Ascending aorta (tissue), 2 donors: ENCODE data around the gene OPRL1. TPM values are rescaled to one million over a fixed set of nuclear protein-coding genes. Genes with fewer than 3 reads are reported as not detected.
"Not testable (repeated sequence)": the region's sequence is repeated elsewhere in the genome, so short reads cannot be mapped to it uniquely, and the experiment has no call there.

ENCODE experiments used
- DNase-seq, 2 donors: peaks; one replicate each; pipeline ENCODE4 v3.0.0-alpha.2; 2019; ENCODE audit warnings: low spot score in 2 of 2
- H3K27ac ChIP-seq, 2 donors: fragments of 200-600 bp; sonication (generic); one replicate each; pipeline ENCODE4 v1.5.1; 2016 to 2017; ENCODE audit warnings: mild to moderate bottlenecking in 1 of 2
- H3K27me3 ChIP-seq: fragments of 200-600 bp; sonication (generic); one replicate; pipeline ENCODE4 v1.5.1; 2017
- H3K36me3 ChIP-seq, 2 donors: fragments of 200-600 bp; sonication (generic); one replicate each; pipeline ENCODE4 v1.5.1; 2016
- H3K4me1 ChIP-seq, 2 donors: fragments of 200-600 bp; sonication (generic); one replicate each; pipeline ENCODE4 v1.5.1; 2016 to 2017; ENCODE audit warnings: mild to moderate bottlenecking in 1 of 2
- H3K4me3 ChIP-seq, 2 donors: fragments of 200-600 bp; sonication (generic); one replicate each; pipeline ENCODE4 v1.5.1; 2016 to 2017; ENCODE audit warnings: mild to moderate bottlenecking in 1 of 2
- H3K9me3 ChIP-seq, 2 donors: fragments of 200-600 bp; sonication (generic); one replicate each; pipeline ENCODE4 v1.5.1; 2016
- intact Hi-C: fragments of 100-400 bp; cut with DNase I; formaldehyde crosslinking; loops from one replicate; pipeline ENCODE4 v1.15.1; 2023
- total RNA-seq: library from RNA; depleted of rRNA; stranded (reverse); fragments of >200 nt; gene quantifications from one replicate; pipeline ENCODE4 v1.1.0, GENCODE V29; 2016
- TF ChIP-seq, protein P1 (sequence below), 3 experiments: fragments of 200-600 bp in 2 of 3; fragments of 450-650 bp in 1 of 3; sonication (generic) in 2 of 3; IDR thresholded peaks; one replicate each; pipeline ENCODE4 v1.5.1; 2016 to 2019; ENCODE audit warnings: antibody characterized with exemption in 3 of 3, mild to moderate bottlenecking in 1 of 3, moderate library complexity in 1 of 3

OPRL1 gene
- total RNA-seq, 1 donor from 2014 or later = 0.21 TPM

GRCh38 chr20:64113796-64114355 is 34.0 kb downstream of the OPRL1 start:
- H3K4me1 ChIP-seq = no peaks in the 10 kb centered on the region
- no peak overlapping the region for H3K27ac ChIP-seq
- H3K36me3 ChIP-seq = no peaks in the 10 kb centered on the region
- TF ChIP-seq, protein P1, sequence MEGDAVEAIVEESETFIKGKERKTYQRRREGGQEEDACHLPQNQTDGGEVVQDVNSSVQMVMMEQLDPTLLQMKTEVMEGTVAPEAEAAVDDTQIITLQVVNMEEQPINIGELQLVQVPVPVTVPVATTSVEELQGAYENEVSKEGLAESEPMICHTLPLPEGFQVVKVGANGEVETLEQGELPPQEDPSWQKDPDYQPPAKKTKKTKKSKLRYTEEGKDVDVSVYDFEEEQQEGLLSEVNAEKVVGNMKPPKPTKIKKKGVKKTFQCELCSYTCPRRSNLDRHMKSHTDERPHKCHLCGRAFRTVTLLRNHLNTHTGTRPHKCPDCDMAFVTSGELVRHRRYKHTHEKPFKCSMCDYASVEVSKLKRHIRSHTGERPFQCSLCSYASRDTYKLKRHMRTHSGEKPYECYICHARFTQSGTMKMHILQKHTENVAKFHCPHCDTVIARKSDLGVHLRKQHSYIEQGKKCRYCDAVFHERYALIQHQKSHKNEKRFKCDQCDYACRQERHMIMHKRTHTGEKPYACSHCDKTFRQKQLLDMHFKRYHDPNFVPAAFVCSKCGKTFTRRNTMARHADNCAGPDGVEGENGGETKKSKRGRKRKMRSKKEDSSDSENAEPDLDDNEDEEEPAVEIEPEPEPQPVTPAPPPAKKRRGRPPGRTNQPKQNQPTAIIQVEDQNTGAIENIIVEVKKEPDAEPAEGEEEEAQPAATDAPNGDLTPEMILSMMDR (IDR thresholded peaks at IDR 0.05) = no peak
- H3K9me3 ChIP-seq = no peaks in the 10 kb centered on the region
- no peaks in the 10 kb centered on the region for H3K27me3 ChIP-seq
- intact Hi-C loops = no loop called here
- H3K4me3 ChIP-seq = no peak overlapping the region
- no peak for DNase-seq

GRCh38 chr20:64114356-64114971 is 34.6 kb downstream of the OPRL1 start:
- no peaks in the 10 kb centered on the region for H3K4me1 ChIP-seq
- intact Hi-C loops = no loop called here
- H3K27ac ChIP-seq = no peak overlapping the region
- no peaks in the 10 kb centered on the region for H3K9me3 ChIP-seq
- DNase-seq = no peak
- TF ChIP-seq, protein P1 (IDR thresholded peaks at IDR 0.05) = no peak
- H3K27me3 ChIP-seq = no peaks in the 10 kb centered on the region
- no peak overlapping the region for H3K4me3 ChIP-seq
- no peaks in the 10 kb centered on the region for H3K36me3 ChIP-seq

GRCh38 chr20:64115171-64115911 is 35.5 kb downstream of the OPRL1 start:
- Histone ChIP-seq H3K4me1 (no peaks in the 10 kb centered on the region), H3K27ac (no peak overlapping the region), H3K27me3 (no peaks in the 10 kb centered on the region), H3K4me3 (no peak overlapping the region), H3K9me3 (no peaks in the 10 kb centered on the region), H3K36me3 (no peaks in the 10 kb centered on the region)
- no peak for DNase-seq
- intact Hi-C loops = no loop called here
- TF ChIP-seq, protein P1 (IDR thresholded peaks at IDR 0.05) = no peak

DNA sequence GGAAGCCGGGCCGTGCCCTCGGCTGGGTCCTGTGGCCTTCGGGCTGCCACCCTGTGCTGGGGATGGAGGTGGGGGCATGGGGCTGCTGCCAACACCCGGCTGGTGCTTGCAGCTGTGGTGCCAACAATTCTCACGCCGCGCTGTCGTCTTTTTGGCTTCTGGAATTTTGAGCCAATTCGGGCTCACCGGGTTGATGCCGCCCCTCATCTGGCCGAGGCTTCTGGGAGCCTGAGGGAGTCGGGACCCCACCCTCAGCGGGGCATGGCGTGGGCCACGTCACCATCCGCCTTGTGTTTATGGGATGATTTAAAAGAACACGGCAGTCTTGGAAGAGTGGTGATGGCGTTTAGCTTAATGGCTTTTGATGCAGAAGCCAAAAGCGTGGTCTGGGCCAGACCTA is 36.1 kb downstream of the OPRL1 start:
- no peaks in the 10 kb centered on the region for H3K4me1 ChIP-seq
- intact Hi-C loops = no loop called here
- H3K27ac ChIP-seq = no peak overlapping the region
- no peaks in the 10 kb centered on the region for H3K36me3 ChIP-seq
- DNase-seq = no peak
- TF ChIP-seq, protein P1 (IDR thresholded peaks at IDR 0.05) = no peak
- no peaks in the 10 kb centered on the region for H3K27me3 ChIP-seq
- H3K9me3 ChIP-seq = no peaks in the 10 kb centered on the region
- H3K4me3 ChIP-seq = no peak overlapping the region

- intact Hi-C loops = no loop called here
- no peaks in the 10 kb centered on the region for H3K4me1 ChIP-seq
- no peak for DNase-seq
- no peaks in the 10 kb centered on the region for H3K9me3 ChIP-seq
- peaks cover 4% of the 10 kb centered on the region for H3K27me3 ChIP-seq
- no peak overlapping the region for H3K4me3 ChIP-seq
- TF ChIP-seq, protein P1 (IDR thresholded peaks at IDR 0.05) = no peak
- H3K27ac ChIP-seq = no peak overlapping the region
- H3K36me3 ChIP-seq = no peaks in the 10 kb centered on the region
Measured at GRCh38 chr20:64116541-64117431, 36.9 kb downstream of the OPRL1 start.

- intact Hi-C loops = not testable (repeated sequence)
Measured at GRCh38 chr20:64117432-64117777, 37.5 kb downstream of the OPRL1 start.

More at GRCh38 chr20:64117432-64117777, 37.5 kb downstream of the OPRL1 start:
- DNase-seq, H3K27me3 ChIP-seq, H3K9me3 ChIP-seq, H3K4me3 ChIP-seq, H3K27ac ChIP-seq, H3K36me3 ChIP-seq, H3K4me1 ChIP-seq: not testable (repeated sequence)
